ENCODE measurements around the gene LACC1. TPM values are rescaled to one million over a fixed set of nuclear protein-coding genes. Genes with fewer than 3 reads are reported as not detected.

The LACC1 gene
- total RNA-seq, 1 donor from 2014 or later, result 1.7 TPM

GRCh38 chr13:43861863-43862262, 17.8 kb upstream of the LACC1 start:
- H3K4me1 ChIP-seq, result no peaks in the 10 kb centered on the region
- Mint-ChIP-seq H3K27me3 (ENCODE audit: insufficient read depth, low read depth) (peaks cover 3% of the 10 kb centered on the region), H3K4me1 (no peaks in the 10 kb centered on the region), H3K9me3 (peaks cover 3% of the 10 kb centered on the region), H3K4me3 (no peak overlapping the region), H3K36me3 (peaks cover 2% of the 10 kb centered on the region), H3K27ac (no peak overlapping the region)
- no peaks in the 10 kb centered on the region for H3K79me2 ChIP-seq (ENCODE audit: low read depth)
- TF ChIP-seq CTCF (IDR thresholded peaks at IDR 0.05) (no peak), EZH2 (IDR thresholded peaks at IDR 0.05) (no peak), EZH2phosphoT487 (IDR thresholded peaks at IDR 0.05) (no peak)
- no peak for DNase-seq (ENCODE audit: low spot score)
- H3K9me3 ChIP-seq (ENCODE audit: low read depth), result peaks cover 10% of the 10 kb centered on the region
- no peaks in the 10 kb centered on the region for H3K36me3 ChIP-seq
- H3K9ac ChIP-seq, result no peak overlapping the region
- H3K4me2 ChIP-seq, result no peak overlapping the region
- H4K20me1 ChIP-seq (ENCODE audit: low read depth), result no peaks in the 10 kb centered on the region
- H3K4me3 ChIP-seq, result no peak overlapping the region
- no peak overlapping the region for H2AFZ ChIP-seq (replicated peaks)
- no peaks in the 10 kb centered on the region for H3K27me3 ChIP-seq
- H3F3A ChIP-seq (ENCODE audit: low read depth), result no peaks in the 10 kb centered on the region
- H3K27ac ChIP-seq, result no peak overlapping the region

- H3K27ac ChIP-seq, result no peak overlapping the region
- TF ChIP-seq EZH2phosphoT487 (IDR thresholded peaks at IDR 0.05) (no peak), EZH2 (IDR thresholded peaks at IDR 0.05) (no peak), CTCF (IDR thresholded peaks at IDR 0.05) (no peak)
- Mint-ChIP-seq H3K9me3 (peaks cover 3% of the 10 kb centered on the region), H3K4me1 (no peaks in the 10 kb centered on the region), H3K27me3 (ENCODE audit: insufficient read depth, low read depth) (peaks cover 3% of the 10 kb centered on the region), H3K4me3 (no peak overlapping the region), H3K27ac (no peak overlapping the region), H3K36me3 (peaks cover 4% of the 10 kb centered on the region)
- no peak overlapping the region for H3K4me2 ChIP-seq
- H3F3A ChIP-seq (ENCODE audit: low read depth), result no peaks in the 10 kb centered on the region
- no peaks in the 10 kb centered on the region for H4K20me1 ChIP-seq (ENCODE audit: low read depth)
- H3K36me3 ChIP-seq, result no peaks in the 10 kb centered on the region
- no peak overlapping the region for H3K9ac ChIP-seq
- no peak overlapping the region for H3K4me3 ChIP-seq
- no peak for DNase-seq (ENCODE audit: low spot score)
- H3K27me3 ChIP-seq, result no peaks in the 10 kb centered on the region
- no peaks in the 10 kb centered on the region for H3K79me2 ChIP-seq (ENCODE audit: low read depth)
- H3K4me1 ChIP-seq, result no peaks in the 10 kb centered on the region
- H2AFZ ChIP-seq (replicated peaks), result no peak overlapping the region
- peaks cover 10% of the 10 kb centered on the region for H3K9me3 ChIP-seq (ENCODE audit: low read depth)
Measured at GRCh38 chr13:43864921-43865320, 14.8 kb upstream of the LACC1 start.

- no peaks in the 10 kb centered on the region for H3K4me1 ChIP-seq
- no peaks in the 10 kb centered on the region for H3K36me3 ChIP-seq
- Mint-ChIP-seq H3K4me3 (no peak overlapping the region), H3K9me3 (peaks cover 3% of the 10 kb centered on the region), H3K27me3 (ENCODE audit: insufficient read depth, low read depth) (peaks cover 3% of the 10 kb centered on the region), H3K36me3 (peaks cover 4% of the 10 kb centered on the region), H3K4me1 (no peaks in the 10 kb centered on the region), H3K27ac (no peak overlapping the region)
- no peaks in the 10 kb centered on the region for H4K20me1 ChIP-seq (ENCODE audit: low read depth)
- H3F3A ChIP-seq (ENCODE audit: low read depth), result no peaks in the 10 kb centered on the region
- no peak overlapping the region for H3K27ac ChIP-seq
- H3K9ac ChIP-seq, result no peak overlapping the region
- no peak overlapping the region for H2AFZ ChIP-seq (replicated peaks)
- peaks cover 10% of the 10 kb centered on the region for H3K9me3 ChIP-seq (ENCODE audit: low read depth)
- DNase-seq (ENCODE audit: low spot score), result no peak
- H3K4me2 ChIP-seq, result no peak overlapping the region
- H3K4me3 ChIP-seq, result no peak overlapping the region
- no peaks in the 10 kb centered on the region for H3K79me2 ChIP-seq (ENCODE audit: low read depth)
- no peak for TF ChIP-seq CTCF (IDR thresholded peaks at IDR 0.05)
- TF ChIP-seq EZH2 (IDR thresholded peaks at IDR 0.05), result no peak
- no peak for TF ChIP-seq EZH2phosphoT487 (IDR thresholded peaks at IDR 0.05)
- no peaks in the 10 kb centered on the region for H3K27me3 ChIP-seq
Measured at GRCh38 chr13:43865892-43866291, 13.8 kb upstream of the LACC1 start.

All from neural progenitor cell (in vitro differentiated cells).